ENCODE measurements around the gene F11.
A peak's percentile ranks its signal among the peaks of the same experiment; 100 is the strongest.
"Not testable (repeated sequence)": the region's sequence is repeated elsewhere in the genome, so short reads cannot be mapped to it uniquely, and the experiment has no call there.

The F11 gene

DNA sequence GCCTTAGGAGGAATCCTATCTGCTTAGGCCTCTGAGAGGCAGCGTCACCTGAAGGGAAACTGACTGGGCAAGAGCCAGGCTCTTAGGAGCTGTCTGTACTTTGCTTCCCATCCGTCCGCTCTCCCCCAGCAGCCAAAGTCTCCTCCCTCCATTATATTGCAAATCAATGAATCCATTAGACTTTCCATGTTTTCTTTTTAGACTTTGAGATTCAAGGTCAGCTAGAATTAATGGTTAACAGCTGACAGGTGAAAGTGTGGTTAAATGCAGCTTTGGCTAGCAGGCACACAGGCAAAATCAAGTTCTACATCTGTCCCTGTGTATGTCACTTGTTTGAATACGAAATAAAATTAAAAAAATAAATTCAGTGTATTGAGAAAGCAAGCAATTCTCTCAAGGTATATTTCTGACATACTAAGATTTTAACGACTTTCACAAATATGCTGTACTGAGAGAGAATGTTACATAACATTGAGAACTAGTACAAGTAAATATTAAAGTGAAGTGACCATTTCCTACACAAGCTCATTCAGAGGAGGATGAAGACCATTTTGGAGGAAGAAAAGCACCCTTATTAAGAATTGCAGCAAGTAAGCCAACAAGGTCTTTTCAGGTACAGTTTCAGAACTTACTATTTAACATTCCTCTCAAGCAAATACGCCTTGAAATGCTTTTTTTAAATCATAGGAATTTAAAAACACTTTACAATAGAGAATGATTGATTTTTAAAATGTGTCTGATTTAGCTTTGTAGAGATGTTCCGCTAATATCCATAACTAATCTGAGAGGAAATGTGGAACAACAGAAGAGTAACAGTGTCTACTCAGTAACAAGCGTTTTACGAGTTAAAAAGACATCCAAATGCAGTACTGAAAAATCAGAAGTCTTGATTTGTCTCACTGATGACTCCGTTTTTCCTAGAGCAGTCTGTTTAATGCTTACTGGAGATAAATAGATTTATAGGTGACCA, at the start of gene F11:
F11 (plus strand) TSS at position 507 of the 970 bp plus-strand sequence. CDS start 948 bp downstream, outside the sequence.
- no peak for DNase-seq

- peak; percentile 9 for DNase-seq
Observed at GRCh38 chr4:186216465-186217024, 49.4 kb upstream of the F11 start.

GRCh38 chr4:186217733-186218293, 48.2 kb upstream of the F11 start:
- DNase-seq, result no peak

- no peak for DNase-seq
Observed at GRCh38 chr4:186221624-186222023, 44.4 kb upstream of the F11 start.

- DNase-seq, result no peak
Observed at GRCh38 chr4:186225848-186226247, 40.1 kb upstream of the F11 start.

GRCh38 chr4:186226521-186227189, 39.3 kb upstream of the F11 start:
- DNase-seq, result no peak

- no peak for DNase-seq
Observed at GRCh38 chr4:186227221-186227620, 38.8 kb upstream of the F11 start, which contains the start of gene KLKB1. TSS of gene KLKB1 (plus strand) at chr4:186227507. CDS start at chr4:186228196, 689 bp downstream.

- no peak for DNase-seq
Observed at GRCh38 chr4:186227744-186228513, 38.1 kb upstream of the F11 start.

DNA sequence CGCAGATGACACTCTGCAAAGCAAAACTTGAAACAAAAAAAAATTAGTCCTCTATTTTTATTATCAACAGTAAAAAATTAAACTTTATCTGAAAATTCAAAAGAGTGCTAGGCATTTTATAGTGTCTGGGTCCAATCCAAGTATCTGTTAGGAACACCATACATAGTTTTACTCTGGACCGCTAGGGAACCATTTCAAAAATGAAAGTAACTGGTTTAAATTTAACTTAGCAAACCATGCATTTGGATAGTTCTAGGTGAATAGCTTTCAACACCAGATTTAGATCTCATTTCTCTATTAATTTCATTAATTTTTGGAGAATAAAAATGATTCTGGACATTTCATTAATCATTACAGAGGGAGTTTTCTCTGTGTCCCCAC, 37.5 kb upstream of the F11 start:
- DNase-seq, result no peak

GRCh38 chr4:186234367-186234766, 31.6 kb upstream of the F11 start:
- no peak for DNase-seq

- no peak for DNase-seq
Observed at GRCh38 chr4:186236126-186236525, 29.9 kb upstream of the F11 start.

DNA sequence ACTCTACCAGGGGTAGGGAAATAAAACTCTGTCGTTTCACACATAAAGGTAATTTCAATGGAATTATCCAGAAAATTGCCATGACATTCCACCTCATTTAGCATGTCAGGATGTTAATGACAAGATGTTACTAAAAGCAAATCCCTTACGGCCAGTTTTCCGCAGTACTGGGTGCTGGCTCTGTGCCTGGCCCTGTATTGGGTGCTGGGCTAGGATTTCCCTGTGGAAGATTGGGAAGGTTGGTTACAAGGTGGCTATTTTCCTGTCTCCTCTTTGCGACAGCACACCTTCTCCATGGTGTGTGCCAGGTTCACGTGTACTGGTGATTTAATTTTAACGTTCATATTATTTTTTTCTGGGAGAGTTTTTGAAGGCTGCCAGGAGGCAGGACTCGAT, 25.5 kb upstream of the F11 start:
- no peak for DNase-seq

GRCh38 chr4:186240848-186241491, 25.0 kb upstream of the F11 start:
- no peak for DNase-seq

GRCh38 chr4:186241616-186242015, 24.4 kb upstream of the F11 start:
- DNase-seq, result no peak

DNA sequence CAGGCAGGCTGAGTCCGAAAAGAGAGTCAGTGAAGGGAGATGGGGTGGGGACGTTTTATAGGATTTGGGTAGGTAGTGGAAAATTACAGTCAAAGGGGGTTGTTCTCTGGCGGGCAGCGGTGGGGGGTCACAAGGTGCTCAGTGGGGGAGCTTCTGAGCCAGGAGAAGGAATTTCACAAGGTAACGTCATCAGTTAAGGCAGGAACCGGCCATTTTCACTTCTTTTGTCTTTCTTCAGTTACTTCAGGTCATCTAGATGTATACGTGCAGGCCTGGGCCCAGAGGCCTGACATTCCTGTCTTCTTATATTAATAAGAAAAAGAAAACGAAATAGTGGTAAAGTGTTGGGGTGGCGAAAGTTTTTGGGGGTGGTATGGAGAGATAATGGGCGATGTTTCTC, 24.0 kb upstream of the F11 start:
- not testable (repeated sequence) for DNase-seq

DNA sequence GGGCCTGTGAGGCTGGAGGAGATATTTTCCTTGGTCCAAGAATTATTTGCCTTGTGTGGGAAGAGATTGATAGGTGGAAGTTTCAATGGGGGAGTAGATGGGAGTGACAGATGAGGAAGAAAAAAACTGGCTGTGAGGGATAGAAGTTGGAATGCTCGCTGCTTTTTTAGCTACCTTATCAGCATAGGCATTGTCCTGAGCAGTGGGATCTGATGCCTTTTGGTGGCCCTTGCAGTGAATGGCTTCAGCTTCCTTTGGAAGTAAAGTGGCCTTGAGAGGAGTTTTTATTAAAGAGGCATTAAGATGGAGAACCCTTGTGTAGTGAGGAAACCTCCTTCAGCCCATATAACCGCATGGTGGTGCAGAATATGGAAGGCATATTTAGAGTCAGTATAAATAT, 22.7 kb upstream of the F11 start:
- DNase-seq, result no peak

DNA sequence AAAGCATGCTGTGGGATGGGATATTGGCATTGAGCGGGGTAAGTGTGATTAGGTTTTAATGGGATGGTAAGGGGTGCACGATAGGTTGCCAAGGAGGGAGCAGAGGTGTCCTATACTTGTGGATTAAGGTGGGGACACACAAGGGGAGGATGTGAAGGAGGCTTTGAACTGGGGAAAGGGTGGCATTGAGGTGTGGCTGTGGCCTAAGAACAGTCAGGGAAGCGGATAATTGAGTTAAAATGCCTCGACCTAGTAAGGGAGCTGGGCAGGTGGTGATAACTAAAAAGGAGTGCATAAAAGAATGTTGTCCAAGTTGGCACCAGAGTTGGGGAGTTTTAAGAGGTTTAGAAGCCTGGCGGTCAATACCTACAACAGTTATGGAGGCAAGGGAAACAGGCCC, 21.2 kb upstream of the F11 start:
- no peak for DNase-seq

- not testable (repeated sequence) for DNase-seq
Observed at GRCh38 chr4:186247062-186247752, 18.8 kb upstream of the F11 start.

GRCh38 chr4:186248643-186249042, 17.3 kb upstream of the F11 start:
- DNase-seq, result no peak

- DNase-seq, result peak; percentile 46
Observed at GRCh38 chr4:186249785-186250754, 15.9 kb upstream of the F11 start.

All from fibroblast of upper back skin (primary cell).